LHCN-M2 (cell line): ENCODE measurements around the gene TSC2. TPM values are rescaled to one million over a fixed set of nuclear protein-coding genes. Genes with fewer than 3 reads are reported as not detected.

ENCODE experiments used
- DNase-seq: peaks from one replicate; pipeline ENCODE4 v3.0.0-alpha.2; 2012; ENCODE audit warnings: low read depth
- total RNA-seq: library from RNA; depleted of rRNA; stranded (reverse); fragments of >200 nt; gene quantifications from 2 replicates; pipeline ENCODE4 v1.2.3, GENCODE V29; 2014

TSC2 gene
- total RNA-seq, 1 experiment from 2014 or later: 52.2 TPM

- no peak for DNase-seq
Observed at GRCh38 chr16:2042986-2043666, 4.7 kb upstream of the TSC2 start.

- no peak for DNase-seq
Observed at GRCh38 chr16:2043667-2044451, 3.9 kb upstream of the TSC2 start.

GRCh38 chr16:2044541-2044940 is 3.2 kb upstream of the TSC2 start:
- no peak for DNase-seq

- DNase-seq: no peak
Observed at GRCh38 chr16:2045965-2046892, 1.6 kb upstream of the TSC2 start.

- no peak for DNase-seq
Observed at GRCh38 chr16:2046893-2047329, 874 bp upstream of the TSC2 start.

GRCh38 chr16:2048116-2048543 is 345 bp downstream of the TSC2 start:
- DNase-seq: no peak

- no peak for DNase-seq
Observed at GRCh38 chr16:2053211-2053610, 5.4 kb downstream of the TSC2 start.

- DNase-seq: no peak
Observed at GRCh38 chr16:2053897-2054296, 6.1 kb downstream of the TSC2 start.

- no peak for DNase-seq
Observed at GRCh38 chr16:2054543-2055245, 6.9 kb downstream of the TSC2 start.

- no peak for DNase-seq
Observed at GRCh38 chr16:2056077-2056476, 8.3 kb downstream of the TSC2 start.

- DNase-seq: no peak
Observed at GRCh38 chr16:2056681-2057407, 9.1 kb downstream of the TSC2 start.

- no peak for DNase-seq
Observed at GRCh38 chr16:2057438-2057837, 9.7 kb downstream of the TSC2 start.

- DNase-seq: no peak
Observed at GRCh38 chr16:2058420-2058819, 10.6 kb downstream of the TSC2 start.

- no peak for DNase-seq
Observed at GRCh38 chr16:2058872-2059271, 11.1 kb downstream of the TSC2 start.

GRCh38 chr16:2060346-2060745 is 12.6 kb downstream of the TSC2 start:
- no peak for DNase-seq

- DNase-seq: no peak
Observed at GRCh38 chr16:2061023-2061422, 13.2 kb downstream of the TSC2 start.

GRCh38 chr16:2061526-2061925 is 13.7 kb downstream of the TSC2 start:
- no peak for DNase-seq

GRCh38 chr16:2062801-2063200 is 15.0 kb downstream of the TSC2 start:
- no peak for DNase-seq

GRCh38 chr16:2063861-2064260 is 16.1 kb downstream of the TSC2 start:
- no peak for DNase-seq

- DNase-seq: no peak
Observed at GRCh38 chr16:2064368-2064945, 16.7 kb downstream of the TSC2 start.
